Mononuclear cell (primary cell): ENCODE results near the gene P2RX5. TPM values are rescaled to one million over a fixed set of nuclear protein-coding genes. Genes with fewer than 3 reads are reported as not detected.
"Not testable (repeated sequence)": the region's sequence is repeated elsewhere in the genome, so short reads cannot be mapped to it uniquely, and the experiment has no call there.

Experiments
- H3K27me3 ChIP-seq: 2 replicates; pipeline ENCODE4 v1.6.0; 2011; ENCODE audit warnings: low read length, control low read depth; ENCODE audit not compliant: insufficient read depth
- H3K4me1 ChIP-seq: 2 replicates; pipeline ENCODE4 v1.5.1; 2011; ENCODE audit warnings: mild to moderate bottlenecking, low read length, control low read depth; ENCODE audit not compliant: insufficient read depth
- H3K4me3 ChIP-seq: 2 replicates; pipeline ENCODE4 v1.5.1; 2011; ENCODE audit warnings: mild to moderate bottlenecking, low read length, moderate library complexity
- H3K9me3 ChIP-seq: 2 replicates; pipeline ENCODE4 v1.5.1; 2011; ENCODE audit warnings: low read depth, mild to moderate bottlenecking, control low read depth, low read length
- total RNA-seq: library from RNA; depleted of rRNA; stranded (reverse); fragments of >200 nt; gene quantifications from one replicate; pipeline ENCODE4 v1.2.3, GENCODE V29; 2012

P2RX5 gene, protein sequence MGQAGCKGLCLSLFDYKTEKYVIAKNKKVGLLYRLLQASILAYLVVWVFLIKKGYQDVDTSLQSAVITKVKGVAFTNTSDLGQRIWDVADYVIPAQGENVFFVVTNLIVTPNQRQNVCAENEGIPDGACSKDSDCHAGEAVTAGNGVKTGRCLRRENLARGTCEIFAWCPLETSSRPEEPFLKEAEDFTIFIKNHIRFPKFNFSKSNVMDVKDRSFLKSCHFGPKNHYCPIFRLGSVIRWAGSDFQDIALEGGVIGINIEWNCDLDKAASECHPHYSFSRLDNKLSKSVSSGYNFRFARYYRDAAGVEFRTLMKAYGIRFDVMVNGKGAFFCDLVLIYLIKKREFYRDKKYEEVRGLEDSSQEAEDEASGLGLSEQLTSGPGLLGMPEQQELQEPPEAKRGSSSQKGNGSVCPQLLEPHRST
- 15.6 TPM for total RNA-seq

DNA sequence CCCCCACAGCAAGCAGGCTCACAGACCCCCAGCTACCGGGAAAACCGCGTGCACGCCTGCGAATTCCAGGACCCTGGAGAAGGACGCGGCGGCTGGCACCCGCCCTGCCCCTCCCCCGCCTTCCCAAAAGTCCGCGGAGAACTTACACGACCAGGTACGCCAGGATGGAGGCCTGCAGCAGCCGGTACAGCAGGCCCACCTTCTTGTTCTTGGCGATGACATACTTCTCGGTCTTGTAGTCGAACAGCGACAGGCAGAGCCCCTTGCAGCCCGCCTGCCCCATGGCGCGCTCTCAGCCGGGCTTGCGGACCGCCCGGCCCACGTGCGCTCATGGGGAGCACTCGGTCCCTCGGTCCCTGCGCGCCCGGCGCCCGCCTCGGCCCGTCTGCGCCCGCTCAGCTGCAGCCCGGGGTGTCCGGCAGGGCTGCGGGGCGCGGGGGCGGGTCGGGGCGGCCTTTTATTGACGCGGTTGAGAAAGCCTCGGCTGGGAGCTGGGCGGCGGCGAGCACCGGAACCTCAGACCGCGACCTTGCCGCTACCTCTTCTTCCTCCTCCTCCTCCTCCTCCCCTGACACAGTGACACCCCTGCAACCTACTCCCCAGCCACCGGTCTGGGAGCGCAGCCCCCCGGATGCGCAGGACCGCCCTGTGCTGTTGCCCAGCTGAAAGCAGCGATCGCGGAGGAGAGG lies at the start of gene P2RX5:
TSS of gene P2RX5 (minus strand) at position 433 of the 689 bp plus-strand sequence. CDS start at position 283, 150 bp downstream.
- peaks cover 44% of the 10 kb centered on the region for H3K4me1 ChIP-seq
- H3K27me3 ChIP-seq = no peaks in the 10 kb centered on the region
- peak within 1 kb of the TSS; percentile 55 for H3K4me3 ChIP-seq
- no peaks in the 10 kb centered on the region for H3K9me3 ChIP-seq

DNA sequence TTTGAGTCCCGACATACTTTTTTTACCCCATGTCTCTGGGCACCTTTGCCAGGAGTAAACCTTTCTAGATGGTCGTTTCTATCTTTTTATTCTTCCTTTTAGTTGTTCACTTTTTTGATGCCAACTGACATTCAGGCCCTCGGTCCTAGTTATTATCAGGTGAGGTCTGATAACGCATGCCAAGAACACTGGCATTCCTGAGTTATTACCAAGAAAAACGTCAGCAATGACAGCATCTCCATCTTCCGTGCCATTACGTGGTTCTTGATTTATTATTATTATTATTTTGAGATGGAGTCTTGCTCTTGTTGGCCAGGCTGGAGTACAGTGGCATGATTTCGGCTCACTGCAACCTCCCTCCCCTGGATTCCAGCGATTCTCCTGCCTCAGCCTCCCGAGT lies 49.1 kb upstream of the P2RX5 start:
- no peaks in the 10 kb centered on the region for H3K27me3 ChIP-seq
- peaks cover 17% of the 10 kb centered on the region for H3K4me1 ChIP-seq
- H3K9me3 ChIP-seq = no peaks in the 10 kb centered on the region
- H3K4me3 ChIP-seq = no peak overlapping the region

DNA sequence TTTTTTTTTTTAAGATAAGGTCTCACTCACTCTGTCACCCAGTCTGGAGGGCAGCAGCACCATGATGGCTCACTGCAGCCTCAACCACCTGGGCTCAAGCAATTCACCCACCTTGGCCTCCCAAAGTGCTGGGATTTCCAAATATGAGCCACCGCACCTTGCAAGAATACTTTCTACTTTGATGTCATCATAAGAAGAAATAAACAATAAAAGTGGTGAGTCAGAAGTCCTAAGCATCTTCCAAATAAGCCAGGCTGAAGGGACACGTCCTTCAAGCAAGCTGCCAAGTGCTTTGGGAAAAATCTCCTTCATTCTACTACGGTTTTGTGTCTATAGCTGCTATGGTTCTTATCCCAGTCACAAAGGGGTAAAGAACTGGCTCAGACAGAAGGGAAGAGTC lies 48.1 kb upstream of the P2RX5 start:
- Histone ChIP-seq H3K4me1 (peaks cover 13% of the 10 kb centered on the region), H3K27me3 (no peaks in the 10 kb centered on the region), H3K9me3 (no peaks in the 10 kb centered on the region), H3K4me3 (no peak overlapping the region)

DNA sequence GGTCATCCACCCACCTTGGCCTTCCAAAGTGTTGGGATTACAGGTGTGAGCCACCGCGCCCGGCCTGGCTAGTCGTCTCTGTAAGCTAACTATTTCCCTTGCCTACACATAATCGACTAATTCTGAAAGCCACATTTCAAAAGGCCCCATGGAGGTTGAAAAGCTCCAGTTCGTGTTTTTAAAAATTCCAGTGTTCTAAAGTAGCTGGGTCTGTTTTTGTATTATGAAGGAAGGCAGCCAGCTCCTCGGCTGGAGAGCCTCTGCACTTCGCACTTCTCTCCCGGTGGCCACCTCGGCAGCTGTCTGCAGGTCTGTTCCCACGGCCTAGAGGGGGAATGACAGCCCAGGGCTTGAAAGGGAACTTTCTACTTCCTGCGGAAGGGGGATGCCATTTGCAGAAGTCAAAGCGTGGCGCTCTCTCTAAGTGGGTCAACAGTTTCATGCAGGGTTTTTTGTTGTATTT lies 44.7 kb upstream of the P2RX5 start:
- Histone ChIP-seq H3K4me1 (peaks cover 27% of the 10 kb centered on the region), H3K4me3 (no peak overlapping the region), H3K27me3 (no peaks in the 10 kb centered on the region), H3K9me3 (no peaks in the 10 kb centered on the region)

DNA sequence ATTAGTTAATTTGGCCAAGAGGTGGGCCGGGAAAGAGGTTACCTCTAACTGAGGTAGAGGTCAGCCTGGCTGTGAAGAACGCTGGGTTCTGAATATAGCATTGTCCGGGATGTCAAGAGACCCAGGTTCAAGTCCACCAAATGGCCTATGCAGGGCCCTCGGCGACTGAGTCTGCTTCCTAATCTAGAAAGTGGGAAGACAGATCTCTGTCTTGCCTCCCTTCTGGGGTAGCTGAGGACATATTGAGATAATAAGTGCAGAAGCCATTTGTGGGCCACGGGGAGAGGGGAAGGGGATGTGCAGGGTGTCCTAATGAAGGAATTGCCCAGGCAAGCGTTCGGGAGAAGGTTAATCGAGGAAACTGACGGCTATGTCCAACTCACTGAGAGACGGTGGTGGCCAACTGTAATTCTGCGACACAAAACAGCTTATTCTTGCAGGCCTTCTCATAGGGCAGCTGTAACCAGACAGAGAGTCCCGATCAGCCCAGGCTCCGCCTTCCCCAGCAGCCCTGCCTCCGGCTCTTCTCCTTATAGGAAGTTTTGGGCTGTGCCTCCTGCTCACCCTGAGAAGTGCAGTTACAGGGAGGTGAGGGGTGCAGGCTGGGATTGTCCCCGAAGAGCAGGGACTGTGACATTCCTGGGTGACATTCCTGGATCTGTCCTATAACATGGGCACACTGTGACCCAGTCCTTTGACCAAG lies 43.6 kb upstream of the P2RX5 start:
- peaks cover 27% of the 10 kb centered on the region for H3K4me1 ChIP-seq
- H3K9me3 ChIP-seq = no peaks in the 10 kb centered on the region
- H3K27me3 ChIP-seq = no peaks in the 10 kb centered on the region
- H3K4me3 ChIP-seq = no peak overlapping the region

DNA sequence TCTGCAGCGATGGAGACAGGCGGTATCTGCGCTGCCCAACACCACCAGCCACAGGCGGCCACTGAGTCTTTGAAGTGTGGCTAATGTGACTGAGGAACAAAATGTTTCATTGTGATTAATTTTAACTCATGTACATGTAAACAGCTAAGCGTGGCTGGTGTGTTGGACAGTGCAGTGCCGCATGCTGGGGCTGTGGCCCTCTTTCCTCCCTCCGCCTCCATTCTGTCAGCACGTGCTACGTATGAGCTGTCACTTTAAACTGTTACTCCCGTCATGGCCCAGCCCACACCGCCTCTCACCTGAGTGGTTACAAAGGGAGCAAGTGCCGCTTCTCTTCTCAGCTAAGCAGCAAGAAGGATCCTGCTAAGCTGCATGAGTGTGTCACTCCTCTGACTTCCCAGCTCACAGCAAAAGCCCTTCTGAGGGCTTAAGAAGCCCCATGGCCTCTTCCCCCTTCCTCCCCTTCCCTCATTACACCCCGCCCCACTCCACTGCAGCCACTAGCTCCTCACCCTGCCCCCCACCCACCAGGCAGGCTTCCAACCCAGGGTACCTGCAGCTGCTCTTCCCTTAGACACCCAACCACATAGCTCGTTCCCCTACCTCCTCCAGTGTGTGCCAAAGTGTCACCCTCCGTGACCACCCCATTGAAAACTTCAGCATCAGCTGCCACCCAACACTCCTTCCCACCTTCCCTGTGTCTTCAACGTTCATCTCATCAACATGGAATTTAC lies 42.8 kb upstream of the P2RX5 start:
- H3K4me1 ChIP-seq = peaks cover 27% of the 10 kb centered on the region
- no peak overlapping the region for H3K4me3 ChIP-seq
- H3K27me3 ChIP-seq = no peaks in the 10 kb centered on the region
- no peaks in the 10 kb centered on the region for H3K9me3 ChIP-seq

DNA sequence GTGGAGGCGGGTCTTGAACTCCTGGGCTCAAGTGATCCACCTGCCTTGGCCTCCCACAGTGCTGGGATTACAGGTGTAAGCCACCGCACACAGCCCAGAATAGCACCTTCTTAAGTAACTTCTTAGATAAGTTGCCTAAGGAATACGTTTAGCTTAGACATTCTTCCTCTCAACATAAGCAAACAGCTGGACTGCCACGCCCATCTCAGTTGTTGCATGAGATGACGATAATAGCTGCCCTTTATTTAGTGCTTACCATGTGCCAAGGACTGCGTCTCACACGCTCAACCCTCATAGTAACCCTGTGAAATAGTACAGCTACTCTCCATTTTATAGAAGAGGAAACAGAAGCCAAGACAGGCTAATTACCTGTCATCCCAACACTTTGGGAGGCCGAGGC lies 39.6 kb upstream of the P2RX5 start:
- peaks cover 19% of the 10 kb centered on the region for H3K4me1 ChIP-seq
- H3K9me3 ChIP-seq = no peaks in the 10 kb centered on the region

DNA sequence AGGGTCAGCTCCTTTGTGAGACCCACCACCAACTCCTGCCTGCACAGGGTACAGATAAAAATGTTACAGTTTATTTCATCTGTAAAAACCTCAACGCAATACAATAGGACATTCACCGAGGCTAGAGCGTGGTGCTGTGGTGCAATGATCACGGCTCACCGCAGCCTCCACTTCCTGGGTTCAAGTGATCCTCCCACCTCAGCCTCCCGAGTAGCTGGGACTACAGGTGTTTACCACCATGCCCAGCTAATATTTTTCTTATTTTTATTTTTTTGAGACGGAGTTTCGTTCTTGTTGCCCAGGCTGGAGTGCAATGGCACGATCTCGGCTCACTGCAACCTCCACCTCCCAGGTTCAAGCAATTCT lies 38.9 kb upstream of the P2RX5 start:
- not testable (repeated sequence) for H3K27me3 ChIP-seq, H3K9me3 ChIP-seq, H3K4me3 ChIP-seq
- H3K4me1 ChIP-seq = peaks cover 14% of the 10 kb centered on the region

More for the DNA sequence above, 39.6 kb upstream of the P2RX5 start:
- no peaks in the 10 kb centered on the region for H3K27me3 ChIP-seq
- H3K4me3 ChIP-seq = no peak overlapping the region

DNA sequence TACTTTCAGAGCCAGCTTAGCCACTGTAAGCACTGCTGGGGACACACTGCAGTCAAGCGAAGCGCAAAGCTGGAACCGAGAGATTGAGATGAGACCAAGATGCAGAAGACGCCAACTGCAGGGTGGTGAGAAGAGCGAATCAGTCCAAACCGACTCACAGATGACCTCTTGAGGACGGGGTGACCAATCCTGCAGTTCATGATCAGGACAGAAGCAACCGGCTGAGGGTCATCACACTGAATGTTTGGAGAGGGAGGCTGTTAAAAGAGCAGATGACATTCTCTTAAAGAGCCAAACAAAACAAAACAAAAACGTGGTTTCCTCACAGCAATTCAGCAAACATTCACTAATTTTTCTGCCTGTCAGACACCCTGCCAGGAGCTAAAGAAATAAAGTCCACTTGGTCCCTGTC lies 36.3 kb upstream of the P2RX5 start:
- H3K4me3 ChIP-seq = no peak overlapping the region
- no peaks in the 10 kb centered on the region for H3K27me3 ChIP-seq
- no peaks in the 10 kb centered on the region for H3K4me1 ChIP-seq
- H3K9me3 ChIP-seq = no peaks in the 10 kb centered on the region

DNA sequence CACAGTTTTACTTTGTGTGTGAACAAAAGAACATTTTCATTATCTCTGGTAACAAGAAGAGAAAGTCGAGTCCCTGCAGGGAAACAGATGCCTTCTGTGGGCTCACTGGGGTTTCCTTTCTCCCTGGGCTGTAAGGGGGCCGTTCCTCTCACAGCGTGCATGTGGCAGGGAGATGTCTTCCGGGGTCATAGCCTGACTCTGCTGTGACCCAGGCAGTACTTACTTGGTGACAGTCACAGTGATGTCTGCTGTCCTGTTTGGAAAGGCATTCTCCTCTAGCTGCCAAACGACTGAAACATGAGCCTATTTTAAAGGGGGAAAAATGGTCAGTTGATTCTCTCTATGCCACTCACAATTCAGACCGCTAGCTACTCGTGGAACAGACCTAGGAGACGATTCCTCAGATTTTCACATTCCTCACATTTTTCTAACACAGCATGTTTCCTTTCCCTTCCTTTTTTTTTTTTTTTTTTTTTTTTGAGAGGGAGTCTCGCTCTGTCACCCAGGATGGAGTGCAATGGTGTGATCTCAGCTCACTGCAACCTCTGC lies 35.0 kb upstream of the P2RX5 start:
- H3K4me1 ChIP-seq = no peaks in the 10 kb centered on the region
- no peak overlapping the region for H3K4me3 ChIP-seq
- H3K9me3 ChIP-seq = no peaks in the 10 kb centered on the region
- H3K27me3 ChIP-seq = no peaks in the 10 kb centered on the region

DNA sequence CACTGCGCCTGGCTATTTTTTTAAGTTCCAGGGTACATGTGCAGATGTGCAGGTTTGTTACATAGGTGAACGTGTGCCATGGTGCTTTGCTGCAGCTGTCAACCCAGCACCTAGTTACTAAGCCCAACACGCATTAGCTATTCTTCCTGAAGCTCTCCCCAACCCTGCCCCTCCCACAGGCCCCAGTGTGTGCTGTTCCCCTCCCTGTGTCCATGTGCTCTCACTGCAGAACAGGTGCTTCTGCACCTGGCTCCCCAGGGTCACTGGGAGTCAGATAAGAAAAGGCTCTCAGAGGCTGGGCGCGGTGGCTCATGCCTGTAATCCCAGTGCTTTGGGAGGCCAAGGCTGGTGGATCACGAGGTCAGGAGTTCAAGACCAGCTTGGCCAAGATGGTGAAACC lies 33.9 kb upstream of the P2RX5 start:
- Histone ChIP-seq H3K4me1 (peaks cover 7% of the 10 kb centered on the region), H3K9me3 (no peaks in the 10 kb centered on the region), H3K4me3 (no peak overlapping the region), H3K27me3 (no peaks in the 10 kb centered on the region)

DNA sequence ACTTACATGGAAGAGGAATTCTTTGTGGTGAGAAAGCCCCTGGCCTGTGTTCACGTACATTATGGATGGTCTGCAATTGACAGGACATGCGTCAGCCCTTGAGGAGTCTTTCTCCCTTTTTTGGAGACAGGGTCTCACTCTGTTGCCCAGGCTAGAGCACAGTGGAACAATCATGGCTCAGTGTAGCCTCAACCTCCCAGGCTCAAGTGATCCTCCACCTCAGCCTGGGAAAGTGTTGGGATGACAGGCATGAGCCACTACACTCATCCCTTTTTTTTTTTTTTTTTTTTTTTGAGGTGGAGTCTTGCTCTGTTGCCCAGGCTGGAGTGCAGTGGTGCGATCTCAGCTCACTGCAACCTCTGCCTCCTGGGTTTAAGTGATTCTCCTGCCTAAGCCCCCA lies 32.1 kb upstream of the P2RX5 start:
- H3K4me3 ChIP-seq, H3K27me3 ChIP-seq, H3K9me3 ChIP-seq: not testable (repeated sequence)
- peaks cover 19% of the 10 kb centered on the region for H3K4me1 ChIP-seq

DNA sequence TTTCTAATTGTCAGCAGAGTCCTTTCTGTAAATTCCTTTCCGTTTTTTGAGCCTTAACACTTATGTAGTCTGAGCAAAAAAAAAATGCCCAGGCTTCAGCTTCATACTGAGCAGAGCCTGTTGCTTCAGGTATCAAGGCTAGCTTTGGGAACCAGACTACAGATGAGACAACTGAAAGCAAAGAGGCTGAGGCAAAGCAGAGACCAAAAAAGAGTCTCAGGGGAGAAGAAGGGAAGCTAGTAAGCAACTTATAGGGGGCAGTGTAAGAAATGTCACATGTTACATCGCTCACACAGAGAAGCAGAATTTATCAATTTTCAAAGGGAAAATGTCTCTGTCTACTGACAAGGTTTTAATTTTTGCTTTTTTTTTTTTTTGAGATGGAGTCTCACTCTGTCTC lies 31.1 kb upstream of the P2RX5 start:
- Histone ChIP-seq H3K4me1 (peaks cover 29% of the 10 kb centered on the region), H3K27me3 (no peaks in the 10 kb centered on the region), H3K9me3 (no peaks in the 10 kb centered on the region), H3K4me3 (no peak overlapping the region)

DNA sequence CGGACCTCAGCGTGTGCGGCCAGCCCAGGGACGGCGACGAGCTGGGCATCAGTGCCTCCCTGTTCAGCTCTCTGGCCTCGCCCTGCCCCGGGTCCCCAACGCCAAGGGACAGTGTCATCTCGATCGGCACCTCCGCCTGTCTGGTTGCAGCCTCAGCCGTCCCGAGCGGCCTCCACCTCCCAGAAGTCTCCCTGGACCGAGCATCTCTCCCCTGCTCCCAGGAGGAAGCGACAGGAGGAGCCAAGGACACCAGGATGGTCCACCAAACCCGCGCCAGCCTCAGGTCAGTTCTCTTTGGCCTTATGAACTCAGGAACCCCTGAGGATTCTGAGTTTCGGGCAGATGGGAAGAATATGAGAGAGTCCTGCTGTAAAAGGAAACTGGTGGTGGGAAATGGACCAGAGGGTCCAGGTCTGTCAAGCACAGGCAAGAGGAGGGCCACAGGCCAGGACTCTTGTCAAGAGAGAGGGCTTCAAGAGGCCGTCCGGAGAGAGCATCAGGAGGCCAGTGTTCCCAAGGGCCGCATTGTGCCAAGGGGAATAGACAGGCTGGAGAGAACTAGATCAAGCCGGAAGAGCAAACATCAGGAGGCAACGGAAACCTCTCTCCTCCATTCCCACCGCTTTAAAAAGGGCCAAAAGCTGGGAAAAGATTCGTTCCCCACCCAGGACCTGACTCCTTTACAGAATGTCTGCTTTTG lies 28.6 kb upstream of the P2RX5 start:
- H3K9me3 ChIP-seq = no peaks in the 10 kb centered on the region
- peak overlapping the region; percentile 92 for H3K4me3 ChIP-seq
- H3K4me1 ChIP-seq = peaks cover 52% of the 10 kb centered on the region
- H3K27me3 ChIP-seq = no peaks in the 10 kb centered on the region
